GM23338 (cell line): ENCODE results near the gene KCNMB2. TPM values are rescaled to one million over a fixed set of nuclear protein-coding genes. Genes with fewer than 3 reads are reported as not detected.

Experiments used
- CREB1 ChIP-seq: fragments of 250-450 bp; sonication (Bioruptor Pico); IDR thresholded peaks from 2 replicates; pipeline ENCODE4 v1.5.0; 2020; ENCODE audit warnings: low read depth, mild to moderate bottlenecking, moderate library complexity
- NANOG ChIP-seq: IDR thresholded peaks from 2 replicates; pipeline ENCODE4 v1.6.1; 2016; ENCODE audit warnings: antibody characterized with exemption, borderline replicate concordance
- POLR2AphosphoS5 ChIP-seq: IDR thresholded peaks from 2 replicates; pipeline ENCODE4 v1.6.1; 2016; ENCODE audit warnings: antibody characterized with exemption, low read depth
- STAT1 ChIP-seq: IDR thresholded peaks from one replicate; pipeline ENCODE4 v1.6.1; 2016; ENCODE audit warnings: antibody characterized with exemption; ENCODE audit not compliant: unreplicated experiment
- ZNF331 ChIP-seq: fragments of 250-450 bp; sonication (Bioruptor Pico); IDR thresholded peaks from 2 replicates; pipeline ENCODE4 v1.5.0; 2020; ENCODE audit warnings: low read depth, mild to moderate bottlenecking, moderate library complexity
- polyA plus RNA-seq: library from polyadenylated mRNA; unstranded; fragments of >200 nt; fragmentation: Nextera tagmentation; extraction: Ambion mirVana; gene quantifications from 2 replicates; pipeline ENCODE4 v1.2.1, GENCODE V29; 2016
- total RNA-seq: library from RNA; depleted of rRNA; stranded (reverse); fragments of >200 nt; shearing (Covaris generic); gene quantifications from 2 replicates; pipeline ENCODE4 v1.2.3, GENCODE V29; 2014
- TF ChIP-seq, protein P1 (sequence below): fragments of 250-450 bp; sonication (Bioruptor Pico); IDR thresholded peaks from 2 replicates; pipeline ENCODE4 v1.5.0; 2020; ENCODE audit warnings: mild to moderate bottlenecking, moderate library complexity
- TF ChIP-seq, protein P2 (sequence below): IDR thresholded peaks from 2 replicates; pipeline ENCODE4 v1.6.1; 2016; ENCODE audit warnings: antibody characterized with exemption
- TF ChIP-seq, protein P3 (sequence below), 2 experiments: fragments of 200-600 bp in 1 of 2; sonication (generic) in 1 of 2; conservative IDR thresholded peaks; 2 replicates each; pipeline versions ENCODE4 v1.5.1 to v1.6.1; 2016 to 2017; ENCODE audit warnings: antibody characterized with exemption in 2 of 2, low read depth in 2 of 2, mild to moderate bottlenecking in 2 of 2, moderate library complexity in 1 of 2

The KCNMB2 gene
- total and polyA plus RNA-seq, 2 experiments from 2014 or later = 0.53 TPM; not detected in 1

DNA sequence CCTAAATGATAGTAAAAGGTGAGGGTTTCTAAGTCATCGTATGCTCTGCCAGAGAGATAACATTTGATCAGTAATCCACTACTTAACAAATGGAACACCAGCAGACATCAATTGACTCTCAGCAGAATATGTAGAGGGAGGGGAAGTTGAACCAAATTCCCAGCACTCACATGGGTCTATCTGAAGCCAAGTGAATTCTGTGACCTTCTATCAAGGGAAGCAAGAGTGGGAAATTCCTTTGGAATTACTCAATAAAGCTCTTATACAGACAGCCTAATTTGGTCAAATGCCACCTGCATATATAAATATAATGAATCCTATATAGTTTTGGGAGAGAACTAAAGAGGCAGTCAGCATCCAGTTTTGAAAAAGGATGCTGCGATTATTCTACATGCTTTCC, 15.8 kb upstream of the KCNMB2 start (continued):
- TF ChIP-seq, protein P1, sequence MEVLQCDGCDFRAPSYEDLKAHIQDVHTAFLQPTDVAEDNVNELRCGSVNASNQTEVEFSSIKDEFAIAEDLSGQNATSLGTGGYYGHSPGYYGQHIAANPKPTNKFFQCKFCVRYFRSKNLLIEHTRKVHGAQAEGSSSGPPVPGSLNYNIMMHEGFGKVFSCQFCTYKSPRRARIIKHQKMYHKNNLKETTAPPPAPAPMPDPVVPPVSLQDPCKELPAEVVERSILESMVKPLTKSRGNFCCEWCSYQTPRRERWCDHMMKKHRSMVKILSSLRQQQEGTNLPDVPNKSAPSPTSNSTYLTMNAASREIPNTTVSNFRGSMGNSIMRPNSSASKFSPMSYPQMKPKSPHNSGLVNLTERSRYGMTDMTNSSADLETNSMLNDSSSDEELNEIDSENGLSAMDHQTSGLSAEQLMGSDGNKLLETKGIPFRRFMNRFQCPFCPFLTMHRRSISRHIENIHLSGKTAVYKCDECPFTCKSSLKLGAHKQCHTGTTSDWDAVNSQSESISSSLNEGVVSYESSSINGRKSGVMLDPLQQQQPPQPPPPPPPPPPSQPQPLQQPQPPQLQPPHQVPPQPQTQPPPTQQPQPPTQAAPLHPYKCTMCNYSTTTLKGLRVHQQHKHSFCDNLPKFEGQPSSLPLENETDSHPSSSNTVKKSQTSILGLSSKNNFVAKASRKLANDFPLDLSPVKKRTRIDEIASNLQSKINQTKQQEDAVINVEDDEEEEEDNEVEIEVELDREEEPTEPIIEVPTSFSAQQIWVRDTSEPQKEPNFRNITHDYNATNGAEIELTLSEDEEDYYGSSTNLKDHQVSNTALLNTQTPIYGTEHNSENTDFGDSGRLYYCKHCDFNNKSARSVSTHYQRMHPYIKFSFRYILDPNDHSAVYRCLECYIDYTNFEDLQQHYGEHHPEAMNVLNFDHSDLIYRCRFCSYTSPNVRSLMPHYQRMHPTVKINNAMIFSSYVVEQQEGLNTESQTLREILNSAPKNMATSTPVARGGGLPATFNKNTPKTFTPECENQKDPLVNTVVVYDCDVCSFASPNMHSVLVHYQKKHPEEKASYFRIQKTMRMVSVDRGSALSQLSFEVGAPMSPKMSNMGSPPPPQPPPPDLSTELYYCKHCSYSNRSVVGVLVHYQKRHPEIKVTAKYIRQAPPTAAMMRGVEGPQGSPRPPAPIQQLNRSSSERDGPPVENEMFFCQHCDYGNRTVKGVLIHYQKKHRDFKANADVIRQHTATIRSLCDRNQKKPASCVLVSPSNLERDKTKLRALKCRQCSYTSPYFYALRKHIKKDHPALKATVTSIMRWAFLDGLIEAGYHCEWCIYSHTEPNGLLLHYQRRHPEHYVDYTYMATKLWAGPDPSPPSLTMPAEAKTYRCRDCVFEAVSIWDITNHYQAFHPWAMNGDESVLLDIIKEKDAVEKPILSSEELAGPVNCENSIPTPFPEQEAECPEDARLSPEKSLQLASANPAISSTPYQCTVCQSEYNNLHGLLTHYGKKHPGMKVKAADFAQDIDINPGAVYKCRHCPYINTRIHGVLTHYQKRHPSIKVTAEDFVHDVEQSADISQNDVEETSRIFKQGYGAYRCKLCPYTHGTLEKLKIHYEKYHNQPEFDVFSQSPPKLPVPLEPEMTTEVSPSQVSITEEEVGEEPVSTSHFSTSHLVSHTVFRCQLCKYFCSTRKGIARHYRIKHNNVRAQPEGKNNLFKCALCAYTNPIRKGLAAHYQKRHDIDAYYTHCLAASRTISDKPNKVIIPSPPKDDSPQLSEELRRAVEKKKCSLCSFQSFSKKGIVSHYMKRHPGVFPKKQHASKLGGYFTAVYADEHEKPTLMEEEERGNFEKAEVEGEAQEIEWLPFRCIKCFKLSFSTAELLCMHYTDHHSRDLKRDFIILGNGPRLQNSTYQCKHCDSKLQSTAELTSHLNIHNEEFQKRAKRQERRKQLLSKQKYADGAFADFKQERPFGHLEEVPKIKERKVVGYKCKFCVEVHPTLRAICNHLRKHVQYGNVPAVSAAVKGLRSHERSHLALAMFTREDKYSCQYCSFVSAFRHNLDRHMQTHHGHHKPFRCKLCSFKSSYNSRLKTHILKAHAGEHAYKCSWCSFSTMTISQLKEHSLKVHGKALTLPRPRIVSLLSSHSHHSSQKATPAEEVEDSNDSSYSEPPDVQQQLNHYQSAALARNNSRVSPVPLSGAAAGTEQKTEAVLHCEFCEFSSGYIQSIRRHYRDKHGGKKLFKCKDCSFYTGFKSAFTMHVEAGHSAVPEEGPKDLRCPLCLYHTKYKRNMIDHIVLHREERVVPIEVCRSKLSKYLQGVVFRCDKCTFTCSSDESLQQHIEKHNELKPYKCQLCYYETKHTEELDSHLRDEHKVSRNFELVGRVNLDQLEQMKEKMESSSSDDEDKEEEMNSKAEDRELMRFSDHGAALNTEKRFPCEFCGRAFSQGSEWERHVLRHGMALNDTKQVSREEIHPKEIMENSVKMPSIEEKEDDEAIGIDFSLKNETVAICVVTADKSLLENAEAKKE (CRISPR knock-in tag) = no peak
- TF ChIP-seq, protein P2, sequence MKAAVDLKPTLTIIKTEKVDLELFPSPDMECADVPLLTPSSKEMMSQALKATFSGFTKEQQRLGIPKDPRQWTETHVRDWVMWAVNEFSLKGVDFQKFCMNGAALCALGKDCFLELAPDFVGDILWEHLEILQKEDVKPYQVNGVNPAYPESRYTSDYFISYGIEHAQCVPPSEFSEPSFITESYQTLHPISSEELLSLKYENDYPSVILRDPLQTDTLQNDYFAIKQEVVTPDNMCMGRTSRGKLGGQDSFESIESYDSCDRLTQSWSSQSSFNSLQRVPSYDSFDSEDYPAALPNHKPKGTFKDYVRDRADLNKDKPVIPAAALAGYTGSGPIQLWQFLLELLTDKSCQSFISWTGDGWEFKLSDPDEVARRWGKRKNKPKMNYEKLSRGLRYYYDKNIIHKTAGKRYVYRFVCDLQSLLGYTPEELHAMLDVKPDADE = no peak
- TF ChIP-seq ZNF331 (CRISPR knock-in tag) = no peak
- TF ChIP-seq CREB1 (CRISPR knock-in tag) = no peak
- TF ChIP-seq POLR2AphosphoS5 = no peak
- no peak for TF ChIP-seq STAT1
- TF ChIP-seq, protein P3, sequence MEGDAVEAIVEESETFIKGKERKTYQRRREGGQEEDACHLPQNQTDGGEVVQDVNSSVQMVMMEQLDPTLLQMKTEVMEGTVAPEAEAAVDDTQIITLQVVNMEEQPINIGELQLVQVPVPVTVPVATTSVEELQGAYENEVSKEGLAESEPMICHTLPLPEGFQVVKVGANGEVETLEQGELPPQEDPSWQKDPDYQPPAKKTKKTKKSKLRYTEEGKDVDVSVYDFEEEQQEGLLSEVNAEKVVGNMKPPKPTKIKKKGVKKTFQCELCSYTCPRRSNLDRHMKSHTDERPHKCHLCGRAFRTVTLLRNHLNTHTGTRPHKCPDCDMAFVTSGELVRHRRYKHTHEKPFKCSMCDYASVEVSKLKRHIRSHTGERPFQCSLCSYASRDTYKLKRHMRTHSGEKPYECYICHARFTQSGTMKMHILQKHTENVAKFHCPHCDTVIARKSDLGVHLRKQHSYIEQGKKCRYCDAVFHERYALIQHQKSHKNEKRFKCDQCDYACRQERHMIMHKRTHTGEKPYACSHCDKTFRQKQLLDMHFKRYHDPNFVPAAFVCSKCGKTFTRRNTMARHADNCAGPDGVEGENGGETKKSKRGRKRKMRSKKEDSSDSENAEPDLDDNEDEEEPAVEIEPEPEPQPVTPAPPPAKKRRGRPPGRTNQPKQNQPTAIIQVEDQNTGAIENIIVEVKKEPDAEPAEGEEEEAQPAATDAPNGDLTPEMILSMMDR (conservative IDR thresholded peaks at IDR 0.05; ENCODE audit: low read depth in 2 of 2) = no peak
- TF ChIP-seq NANOG = no peak
